ENCODE measurements around the gene PSME1. TPM values are rescaled to one million over a fixed set of nuclear protein-coding genes. Genes with fewer than 3 reads are reported as not detected.

PSME1 gene
- polyA plus RNA-seq, 1 donor (not counting 4 experiments of a cell fraction or from before 2014, with no cell fraction given): 75.1 TPM

DNA sequence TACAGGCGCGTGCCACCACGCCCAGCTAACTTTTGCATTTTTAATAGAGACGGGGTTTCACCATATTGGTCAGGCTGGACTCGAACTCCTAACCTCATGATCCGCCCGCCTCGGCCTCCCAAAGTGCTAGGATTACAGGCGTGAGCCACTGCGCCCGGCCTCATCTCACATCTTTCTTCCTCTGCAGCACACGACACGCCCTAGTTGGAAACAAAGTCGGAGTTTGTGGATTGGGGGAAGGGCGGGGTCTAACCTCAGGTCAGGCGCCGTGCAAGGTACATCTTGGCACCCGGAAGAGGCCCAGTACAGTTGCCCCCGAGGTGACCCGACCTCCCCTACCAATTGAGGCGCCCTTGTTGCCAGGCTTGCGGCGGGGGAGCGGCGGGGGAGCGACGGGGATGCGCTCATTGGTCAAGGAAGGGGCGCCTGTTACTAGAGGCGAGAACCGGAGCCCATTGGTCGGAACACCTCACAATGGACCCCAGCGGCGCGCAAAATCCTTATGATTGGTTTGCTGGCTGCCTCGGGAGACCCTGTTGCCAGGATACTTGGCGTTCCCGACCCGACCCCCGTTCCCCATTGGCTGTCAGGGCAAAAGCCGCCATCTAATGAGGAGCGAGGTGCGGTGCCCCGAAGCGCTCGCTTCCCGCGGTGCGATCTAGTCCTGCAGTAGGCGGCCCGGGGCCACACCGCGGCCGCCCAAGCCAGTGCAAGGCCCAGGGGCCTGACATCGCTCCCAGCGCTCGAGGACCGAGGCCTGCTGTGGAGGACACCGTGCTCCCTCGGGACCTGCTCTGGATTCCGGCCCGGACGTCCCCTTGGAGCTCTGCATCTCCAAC lies 35.6 kb downstream of the PSME1 start, which contains the start of gene REC8:
Gene REC8, plus strand, starts transcription at position 659 of the 839 bp plus-strand sequence. CDS start 473 bp downstream, outside the sequence.
- dilution Hi-C loops (cut with MboI; ENCODE audit: extremely low pct_ligation_motif_present, low sequenced_read_pairs): no loop called here
- no peaks in the 10 kb centered on the region for H3K4me1 ChIP-seq (ENCODE audit: control insufficient read depth, extremely low read depth, insufficient read depth, low read length)
- H3K27ac ChIP-seq (ENCODE audit: control insufficient read depth, insufficient read depth, low read length): no peak within 1 kb of the TSS
- no peak within 1 kb of the TSS for H3K4me3 ChIP-seq (ENCODE audit: control insufficient read depth in 2 of 3, extremely low read depth in 1 of 3, insufficient read depth in 2 of 3, low read depth in 1 of 3, low read length in 3 of 3)
- H3K4me2 ChIP-seq (ENCODE audit: control insufficient read depth, extremely low read depth, insufficient read depth, low read depth, low read length): no peak within 1 kb of the TSS
- no peak within 1 kb of the TSS for H2AFZ ChIP-seq (ENCODE audit: control insufficient read depth, low read length)
- no peaks in the 10 kb centered on the region for H4K20me1 ChIP-seq (ENCODE audit: control insufficient read depth, extremely low read depth, insufficient read depth, low read length)
- DNase-seq (ENCODE audit: low read depth, low spot score): no peak
- no peaks in the 10 kb centered on the region for H3K9me1 ChIP-seq (ENCODE audit: control insufficient read depth, extremely low read depth, insufficient read depth, low read length)
- no peaks in the 10 kb centered on the region for H3K27me3 ChIP-seq (ENCODE audit: control insufficient read depth, extremely low read depth, insufficient read depth, low read length)
- TF ChIP-seq, protein P1, sequence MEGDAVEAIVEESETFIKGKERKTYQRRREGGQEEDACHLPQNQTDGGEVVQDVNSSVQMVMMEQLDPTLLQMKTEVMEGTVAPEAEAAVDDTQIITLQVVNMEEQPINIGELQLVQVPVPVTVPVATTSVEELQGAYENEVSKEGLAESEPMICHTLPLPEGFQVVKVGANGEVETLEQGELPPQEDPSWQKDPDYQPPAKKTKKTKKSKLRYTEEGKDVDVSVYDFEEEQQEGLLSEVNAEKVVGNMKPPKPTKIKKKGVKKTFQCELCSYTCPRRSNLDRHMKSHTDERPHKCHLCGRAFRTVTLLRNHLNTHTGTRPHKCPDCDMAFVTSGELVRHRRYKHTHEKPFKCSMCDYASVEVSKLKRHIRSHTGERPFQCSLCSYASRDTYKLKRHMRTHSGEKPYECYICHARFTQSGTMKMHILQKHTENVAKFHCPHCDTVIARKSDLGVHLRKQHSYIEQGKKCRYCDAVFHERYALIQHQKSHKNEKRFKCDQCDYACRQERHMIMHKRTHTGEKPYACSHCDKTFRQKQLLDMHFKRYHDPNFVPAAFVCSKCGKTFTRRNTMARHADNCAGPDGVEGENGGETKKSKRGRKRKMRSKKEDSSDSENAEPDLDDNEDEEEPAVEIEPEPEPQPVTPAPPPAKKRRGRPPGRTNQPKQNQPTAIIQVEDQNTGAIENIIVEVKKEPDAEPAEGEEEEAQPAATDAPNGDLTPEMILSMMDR (optimal IDR thresholded peaks at IDR 0.05 in 1 of 3, IDR thresholded peaks at IDR 0.05 in 1 of 3, conservative IDR thresholded peaks at IDR 0.05 in 1 of 3; ENCODE audit: extremely low read depth in 1 of 3, insufficient read depth in 2 of 3, low read length in 3 of 3): no peak
- no peak for TF ChIP-seq EZH2 (IDR thresholded peaks at IDR 0.05; ENCODE audit: low read length)
- peaks cover 9 to 31% of the 10 kb centered on the region in 2 experiments for H3K36me3 ChIP-seq (ENCODE audit: control insufficient read depth in 2 of 2, extremely low read depth in 1 of 2, insufficient read depth in 2 of 2, low read length in 2 of 2)
- no peaks in the 10 kb centered on the region for H3K79me2 ChIP-seq (ENCODE audit: control insufficient read depth, insufficient read depth, low read length)
- H3K9me3 ChIP-seq (ENCODE audit: control insufficient read depth, low read depth, low read length): no peaks in the 10 kb centered on the region
- no peak for FAIRE-seq
- no peak within 1 kb of the TSS for H3K9ac ChIP-seq (ENCODE audit: control insufficient read depth, extremely low read depth, insufficient read depth, low read length)

DNA sequence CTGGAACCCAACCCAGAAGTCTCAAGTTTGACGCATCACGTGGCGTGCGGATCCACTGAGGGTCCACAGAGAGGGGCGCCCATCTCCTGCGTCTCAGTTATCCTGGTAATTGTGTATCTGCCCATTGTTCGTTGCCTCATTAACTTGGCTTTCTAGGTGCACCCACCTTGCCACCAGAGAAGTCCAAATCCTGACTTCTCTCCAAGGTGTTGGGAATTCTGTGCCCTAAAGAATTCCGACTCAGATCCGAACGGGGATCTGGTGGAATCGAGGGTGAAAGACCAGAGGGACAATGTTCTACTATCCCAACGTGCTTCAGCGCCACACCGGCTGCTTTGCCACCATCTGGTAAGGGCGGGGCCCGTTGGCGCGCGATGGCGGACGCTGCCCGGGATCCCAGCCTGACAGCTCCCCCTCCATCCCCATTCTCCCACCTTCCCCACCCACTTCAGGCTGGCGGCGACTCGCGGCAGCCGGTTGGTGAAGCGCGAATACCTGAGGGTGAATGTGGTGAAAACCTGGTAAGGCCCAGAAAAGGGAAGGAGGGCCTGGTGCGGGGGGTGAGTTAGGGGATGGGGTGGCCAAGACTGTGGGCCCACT lies 36.4 kb downstream of the PSME1 start:
- dilution Hi-C loops (cut with MboI; ENCODE audit: extremely low pct_ligation_motif_present, low sequenced_read_pairs): no loop called here
- Histone ChIP-seq H3K9me3 (ENCODE audit: control insufficient read depth, low read depth, low read length) (no peaks in the 10 kb centered on the region), H3K9me1 (ENCODE audit: control insufficient read depth, extremely low read depth, insufficient read depth, low read length) (no peaks in the 10 kb centered on the region), H4K20me1 (ENCODE audit: control insufficient read depth, extremely low read depth, insufficient read depth, low read length) (no peaks in the 10 kb centered on the region), H2AFZ (ENCODE audit: control insufficient read depth, low read length) (no peak overlapping the region), H3K27ac (ENCODE audit: control insufficient read depth, insufficient read depth, low read length) (no peak overlapping the region), H3K9ac (ENCODE audit: control insufficient read depth, extremely low read depth, insufficient read depth, low read length) (no peak overlapping the region), H3K4me3 (ENCODE audit: control insufficient read depth in 2 of 3, extremely low read depth in 1 of 3, insufficient read depth in 2 of 3, low read depth in 1 of 3, low read length in 3 of 3) (no peak overlapping the region), H3K4me1 (ENCODE audit: control insufficient read depth, extremely low read depth, insufficient read depth, low read length) (no peaks in the 10 kb centered on the region), H3K27me3 (ENCODE audit: control insufficient read depth, extremely low read depth, insufficient read depth, low read length) (no peaks in the 10 kb centered on the region), H3K36me3 (ENCODE audit: control insufficient read depth in 2 of 2, extremely low read depth in 1 of 2, insufficient read depth in 2 of 2, low read length in 2 of 2) (peaks cover 9 to 34% of the 10 kb centered on the region in 2 experiments), H3K4me2 (ENCODE audit: control insufficient read depth, extremely low read depth, insufficient read depth, low read depth, low read length) (no peak overlapping the region), H3K79me2 (ENCODE audit: control insufficient read depth, insufficient read depth, low read length) (no peaks in the 10 kb centered on the region)
- TF ChIP-seq, protein P1 (optimal IDR thresholded peaks at IDR 0.05 in 1 of 3, IDR thresholded peaks at IDR 0.05 in 1 of 3, conservative IDR thresholded peaks at IDR 0.05 in 1 of 3; ENCODE audit: extremely low read depth in 1 of 3, insufficient read depth in 2 of 3, low read length in 3 of 3): no peak
- no peak for TF ChIP-seq EZH2 (IDR thresholded peaks at IDR 0.05; ENCODE audit: low read length)
- DNase-seq (ENCODE audit: low read depth, low spot score): no peak
- FAIRE-seq: no peak

Data from keratinocyte (primary cell).